NCI-H2196 (cell line): ENCODE data around the gene DMRT2.
A peak's percentile ranks its signal among the peaks of the same experiment; 100 is the strongest.

Experiments used
- DNase-seq: peaks from one replicate; lab custom pipeline; 2025; ENCODE audit not compliant: unreplicated experiment; lab: John Stamatoyannopoulos, UW

Gene DMRT2

DNA sequence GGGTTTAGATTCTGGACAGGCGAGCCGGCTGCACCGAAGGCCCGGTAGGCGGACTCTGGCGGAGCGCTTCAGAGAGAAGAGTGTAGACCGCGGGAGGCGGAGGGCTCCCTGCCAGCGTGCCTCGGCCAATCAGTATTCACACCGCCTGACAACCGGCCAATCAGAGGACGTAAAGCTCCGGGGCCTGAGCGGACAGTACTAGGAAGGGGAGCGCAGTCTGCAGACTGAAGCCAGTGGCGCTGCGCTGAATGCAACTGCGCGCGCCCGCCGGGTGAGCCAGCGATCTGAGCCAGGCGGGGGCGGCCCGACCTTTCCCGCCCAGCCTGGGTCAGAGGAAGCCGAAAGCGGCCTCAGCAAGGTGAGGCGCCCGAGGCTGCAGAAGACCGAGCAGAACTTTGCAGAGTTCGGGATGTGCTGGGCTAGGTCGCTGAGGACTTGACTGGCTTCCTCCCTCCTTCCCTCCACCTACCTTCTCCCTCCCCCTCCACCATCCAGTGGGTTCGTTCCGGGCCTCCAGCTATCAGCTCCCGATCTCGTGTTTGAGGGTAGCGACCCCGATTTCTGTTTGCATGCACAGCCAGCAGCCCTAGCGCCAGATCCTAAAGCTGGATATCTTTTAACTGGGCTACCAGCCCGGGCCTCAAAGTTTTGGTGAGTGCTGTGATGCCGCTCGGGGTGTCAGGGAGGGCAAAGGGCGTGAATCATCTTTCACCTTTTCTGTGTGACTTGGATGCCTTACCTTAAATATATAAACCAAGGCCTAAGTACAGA lies at the start of gene DMRT2:
Gene DMRT2, plus strand, starts transcription at position 233 of the 771 bp plus-strand sequence. CDS start 1,257 bp downstream, outside the sequence.
- peak; percentile 100 for DNase-seq

- no peak for DNase-seq
These were observed 48.3 kb upstream of the DMRT2 start for GRCh38 chr9:1001838-1002237.

DNA sequence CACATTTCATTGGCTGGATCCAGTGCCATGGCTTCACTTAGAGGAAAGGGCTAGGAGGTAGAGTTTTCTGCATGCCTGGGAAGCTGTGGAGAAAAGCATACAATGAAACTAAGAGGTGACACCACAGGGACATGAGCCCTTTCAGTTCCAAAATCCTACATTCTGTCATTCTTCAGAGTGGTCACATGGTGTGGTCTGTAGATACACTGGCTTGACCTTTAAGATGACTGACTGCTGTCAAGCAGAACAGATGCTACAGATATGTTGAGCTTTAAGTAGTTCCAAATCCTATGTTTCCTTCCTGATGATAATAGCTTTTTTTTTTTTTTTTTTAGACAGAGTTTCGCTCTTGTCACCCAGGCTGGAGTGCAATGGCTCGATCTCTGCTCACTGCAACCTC lies 47.5 kb upstream of the DMRT2 start:
- no peak for DNase-seq

- peak; percentile 88 for DNase-seq
These were observed 45.0 kb upstream of the DMRT2 start for GRCh38 chr9:1005043-1005667.

- DNase-seq = no peak
These were observed 42.8 kb upstream of the DMRT2 start for GRCh38 chr9:1007312-1007711.

DNA sequence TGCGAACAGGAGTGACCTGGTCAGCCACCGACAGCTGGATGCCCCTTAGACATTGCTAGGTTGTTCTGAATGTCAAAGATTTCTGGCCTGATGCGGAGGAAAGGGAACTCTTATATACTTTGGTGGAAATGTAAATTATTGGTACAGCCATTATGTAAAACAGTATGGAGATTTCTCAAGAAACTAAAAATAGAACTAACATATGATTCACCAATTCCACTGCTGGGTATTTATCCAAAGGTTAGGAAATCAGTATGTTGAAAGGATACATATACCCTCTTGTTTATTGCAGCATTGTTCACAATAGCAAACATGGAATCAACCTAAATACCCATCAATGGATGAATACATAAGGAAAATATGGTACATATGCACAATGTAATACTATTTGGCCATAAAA lies 41.9 kb upstream of the DMRT2 start:
- DNase-seq = no peak

- peak; percentile 98 for DNase-seq
These were observed 41.0 kb upstream of the DMRT2 start for GRCh38 chr9:1009101-1009707.

DNA sequence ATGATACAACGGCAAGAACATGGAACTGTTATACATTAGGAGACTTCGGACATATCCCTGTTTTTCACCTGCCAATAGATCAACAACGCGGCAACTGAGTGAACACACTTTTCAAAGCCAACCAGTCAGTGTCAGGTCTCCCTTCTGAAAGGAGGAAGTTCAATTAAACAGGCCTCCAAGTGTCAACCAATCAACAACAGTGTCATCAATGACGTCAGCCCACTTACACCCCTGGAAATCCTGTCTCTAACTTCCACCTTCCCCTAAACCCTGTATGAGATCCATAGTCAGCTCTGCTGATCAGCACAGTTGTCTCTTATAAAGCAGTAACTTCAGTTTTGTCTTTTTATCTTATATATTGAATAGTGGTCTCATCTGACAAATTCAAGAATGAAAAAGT lies 37.1 kb upstream of the DMRT2 start:
- no peak for DNase-seq

DNA sequence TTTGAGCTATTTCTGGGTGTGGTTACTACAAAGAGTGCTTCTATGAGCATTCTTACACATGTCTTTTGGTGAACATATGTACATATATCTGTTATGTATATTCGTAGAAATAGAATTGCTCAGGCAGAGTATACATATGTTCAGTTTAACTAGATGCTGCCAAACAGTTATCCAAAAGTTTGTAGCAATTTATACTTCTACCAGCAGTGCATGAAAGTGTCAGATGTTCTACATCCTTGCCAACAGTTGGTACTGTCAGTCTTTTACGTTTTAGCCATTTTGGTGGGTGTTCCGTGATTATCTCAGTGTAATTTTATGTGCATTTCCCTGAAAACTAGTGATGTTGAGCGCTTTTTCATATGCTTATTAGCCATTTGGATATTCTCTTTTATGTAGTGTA lies 35.9 kb upstream of the DMRT2 start:
- no peak for DNase-seq

DNA sequence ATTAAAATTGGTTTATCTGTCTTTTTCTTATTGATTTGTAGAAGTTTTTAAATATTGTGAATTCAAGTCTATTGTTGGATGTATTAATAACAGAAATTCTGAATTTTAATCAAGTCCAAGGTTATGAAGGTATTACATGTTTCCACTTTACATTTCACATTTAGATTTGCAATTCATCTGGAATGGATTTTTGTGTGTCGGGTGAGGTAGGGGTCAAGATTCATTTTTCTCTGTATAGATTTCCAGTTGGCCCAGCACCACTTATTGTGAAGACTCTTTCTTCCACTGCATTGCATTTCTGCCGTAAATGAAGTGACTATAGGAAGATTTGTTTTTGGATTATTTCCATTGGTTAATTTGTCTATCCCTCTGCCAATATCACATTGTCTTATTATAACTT lies 35.5 kb upstream of the DMRT2 start:
- no peak for DNase-seq

DNA sequence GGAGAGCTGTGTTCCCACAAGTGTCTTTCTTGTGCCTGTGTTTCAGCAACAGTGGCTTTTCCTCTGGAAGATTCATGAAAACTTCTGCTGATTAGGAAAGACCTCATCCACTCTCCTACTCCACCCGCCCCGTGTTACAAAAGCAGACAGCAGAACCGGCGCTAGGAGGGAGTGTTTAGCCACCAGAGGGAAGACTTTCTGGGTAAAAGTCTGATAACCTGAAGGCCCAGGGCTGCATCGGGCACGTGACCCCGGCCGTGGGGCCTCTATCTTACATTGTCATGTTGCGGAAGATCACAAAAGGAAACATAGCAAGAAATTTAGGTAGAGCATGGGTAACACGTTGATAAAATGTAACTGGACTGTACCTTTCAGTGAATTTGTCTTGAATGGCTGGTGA lies 32.0 kb upstream of the DMRT2 start:
- peak; percentile 31 for DNase-seq

DNA sequence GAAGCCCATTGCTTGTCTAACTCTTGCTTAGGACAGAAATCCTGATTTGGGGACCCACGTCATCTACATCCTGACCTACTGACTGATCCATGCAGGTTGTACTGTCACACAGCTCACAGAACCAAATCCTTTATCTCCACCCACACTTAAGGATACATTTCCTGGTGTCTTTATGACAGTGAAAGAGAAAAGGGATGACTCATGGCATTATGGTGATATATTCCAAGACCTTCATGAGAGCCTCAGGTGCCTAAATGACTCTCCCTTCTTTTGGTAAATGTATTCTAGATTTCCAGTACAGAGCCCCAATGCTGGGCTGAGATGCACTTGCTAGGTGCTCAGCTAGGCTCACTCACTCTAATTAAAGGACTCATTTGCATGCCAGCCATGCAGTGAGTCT lies 26.0 kb upstream of the DMRT2 start:
- DNase-seq = no peak

GRCh38 chr9:1025131-1025530 lies 25.0 kb upstream of the DMRT2 start:
- no peak for DNase-seq

- DNase-seq = no peak
These were observed 23.9 kb upstream of the DMRT2 start for GRCh38 chr9:1026219-1026618.

- DNase-seq = no peak
These were observed 21.5 kb upstream of the DMRT2 start for GRCh38 chr9:1028501-1029190.

- DNase-seq = no peak
These were observed 18.1 kb upstream of the DMRT2 start for GRCh38 chr9:1031951-1032601.

GRCh38 chr9:1034271-1034670 lies 15.9 kb upstream of the DMRT2 start:
- DNase-seq = no peak

GRCh38 chr9:1039589-1039988 lies 10.6 kb upstream of the DMRT2 start:
- no peak for DNase-seq

- DNase-seq = no peak
These were observed 7.7 kb upstream of the DMRT2 start for GRCh38 chr9:1042466-1042865.

- DNase-seq = no peak
These were observed 5.5 kb upstream of the DMRT2 start for GRCh38 chr9:1044643-1045042.
